HuH-7.5 (cell line): Measurements from ENCODE around the gene RIPOR3.

Source experiments
- DNase-seq: peaks from one replicate; pipeline ENCODE4 v3.0.0; 2011; ENCODE audit warnings: low spot score

Gene RIPOR3

DNA sequence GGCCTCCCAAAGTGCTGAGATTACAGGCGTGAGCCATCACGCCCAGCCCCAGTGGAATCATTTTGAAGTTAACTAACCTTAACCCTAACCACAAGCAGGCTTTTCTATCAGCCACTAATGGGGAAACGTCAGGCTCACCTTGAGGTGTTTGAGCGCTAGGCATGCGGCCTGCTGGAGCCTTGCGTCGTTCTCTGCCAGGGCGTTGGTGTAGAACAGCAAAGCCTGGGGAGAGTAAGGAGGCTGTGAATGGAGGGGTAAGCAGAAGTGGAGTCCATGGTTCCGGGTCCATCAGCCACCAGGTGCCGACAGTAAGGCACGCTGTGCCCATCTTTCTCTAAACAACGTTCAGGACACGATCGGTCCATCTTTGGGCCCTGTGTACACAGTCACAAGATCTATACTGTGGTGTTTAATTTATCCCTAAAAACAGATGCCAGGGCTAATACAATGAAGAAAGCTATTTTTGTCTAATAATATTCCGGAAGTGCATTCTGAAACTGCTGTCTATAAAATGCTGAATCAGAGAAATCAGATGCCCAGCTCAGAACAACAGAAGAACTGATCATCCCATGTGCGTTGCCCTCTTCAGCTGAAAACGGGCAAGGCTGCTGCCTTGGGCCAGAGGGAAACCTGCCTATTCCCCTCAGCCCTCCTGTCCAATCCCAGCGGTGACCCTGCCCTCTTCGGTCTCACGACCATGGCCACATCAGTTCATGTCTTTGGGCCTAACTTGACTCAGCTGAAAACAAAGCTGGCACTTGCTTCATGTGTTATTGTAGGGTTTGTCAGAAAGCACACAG is 101.6 kb downstream of the RIPOR3 start:
- no peak for DNase-seq

DNA sequence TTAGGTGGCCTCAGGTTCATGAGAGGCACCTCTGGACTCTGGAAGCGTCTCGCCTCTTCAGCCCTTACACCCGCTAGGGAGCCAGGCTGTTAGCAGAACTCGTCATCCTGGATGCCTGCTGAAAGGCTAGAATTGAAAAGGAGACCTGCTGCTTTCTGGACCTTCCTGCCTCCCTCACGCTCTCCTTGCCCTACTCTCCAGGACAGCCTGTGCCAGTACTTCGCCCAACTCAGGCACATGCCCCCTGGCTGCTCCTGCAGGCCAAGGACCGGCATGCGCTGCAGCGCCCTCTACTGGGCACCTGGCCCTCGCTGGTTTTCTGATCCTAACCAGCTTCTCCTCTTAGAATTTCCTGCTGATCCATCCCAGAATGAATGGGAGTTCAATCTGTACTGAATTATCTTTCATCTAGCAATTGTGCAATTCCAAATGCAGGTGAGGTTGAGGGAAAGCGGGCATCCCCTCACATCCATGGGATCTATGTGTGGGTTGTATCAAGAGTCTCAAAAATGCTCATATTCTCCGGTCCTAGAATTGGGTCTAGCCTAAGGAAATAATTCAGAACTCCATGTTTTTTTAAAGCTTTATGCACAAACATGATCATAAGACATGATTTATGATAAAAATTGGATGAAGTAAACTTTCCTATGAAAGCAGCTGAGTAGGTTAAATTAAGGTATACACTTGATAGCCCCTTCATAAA is 103.2 kb downstream of the RIPOR3 start:
- peak; percentile 98 for DNase-seq

GRCh38 chr20:50587291-50587961 is 103.9 kb downstream of the RIPOR3 start:
- DNase-seq = no peak

GRCh38 chr20:50586531-50587232 is 104.7 kb downstream of the RIPOR3 start:
- DNase-seq = no peak

DNA sequence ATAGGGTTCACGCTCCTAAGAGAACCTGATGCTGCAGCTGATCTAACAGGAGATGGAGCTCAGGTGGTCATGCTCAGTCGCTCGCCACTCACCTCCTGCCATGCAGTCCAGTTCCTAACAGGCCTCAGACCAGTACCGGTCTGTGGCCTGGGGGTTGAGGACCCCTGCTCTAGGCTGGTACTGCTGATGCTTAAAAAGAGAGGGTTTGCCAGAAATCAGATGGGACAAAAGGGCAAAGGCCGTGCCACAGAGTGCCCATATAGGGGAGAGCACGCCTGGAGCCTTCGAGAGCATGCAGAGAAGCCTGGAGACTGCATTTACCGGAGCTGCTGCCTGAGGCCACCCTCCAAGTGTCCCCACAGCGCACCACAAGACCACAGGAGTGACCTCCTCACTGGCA is 105.7 kb downstream of the RIPOR3 start:
- no peak for DNase-seq

DNA sequence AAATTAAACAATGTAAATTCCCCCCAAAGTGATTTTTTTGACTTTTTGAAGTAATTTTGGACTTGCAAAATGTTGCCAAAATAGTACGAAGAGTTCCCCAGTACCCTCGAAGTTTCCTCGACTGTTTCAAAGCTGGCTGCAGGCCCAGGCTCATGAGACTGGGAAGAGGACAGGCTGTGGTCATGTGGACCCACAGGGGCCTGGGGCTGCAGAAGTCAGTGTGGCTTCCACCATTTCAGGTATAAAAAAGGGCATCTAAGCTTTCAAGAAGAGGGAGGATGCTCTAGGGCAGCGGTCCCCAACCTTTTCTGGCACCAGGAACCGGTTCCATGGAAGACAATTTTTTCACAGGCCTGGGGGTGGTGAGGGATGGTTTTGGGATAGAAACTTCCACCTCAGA is 106.1 kb downstream of the RIPOR3 start:
- DNase-seq = no peak

GRCh38 chr20:50584687-50585086 is 106.7 kb downstream of the RIPOR3 start:
- no peak for DNase-seq

DNA sequence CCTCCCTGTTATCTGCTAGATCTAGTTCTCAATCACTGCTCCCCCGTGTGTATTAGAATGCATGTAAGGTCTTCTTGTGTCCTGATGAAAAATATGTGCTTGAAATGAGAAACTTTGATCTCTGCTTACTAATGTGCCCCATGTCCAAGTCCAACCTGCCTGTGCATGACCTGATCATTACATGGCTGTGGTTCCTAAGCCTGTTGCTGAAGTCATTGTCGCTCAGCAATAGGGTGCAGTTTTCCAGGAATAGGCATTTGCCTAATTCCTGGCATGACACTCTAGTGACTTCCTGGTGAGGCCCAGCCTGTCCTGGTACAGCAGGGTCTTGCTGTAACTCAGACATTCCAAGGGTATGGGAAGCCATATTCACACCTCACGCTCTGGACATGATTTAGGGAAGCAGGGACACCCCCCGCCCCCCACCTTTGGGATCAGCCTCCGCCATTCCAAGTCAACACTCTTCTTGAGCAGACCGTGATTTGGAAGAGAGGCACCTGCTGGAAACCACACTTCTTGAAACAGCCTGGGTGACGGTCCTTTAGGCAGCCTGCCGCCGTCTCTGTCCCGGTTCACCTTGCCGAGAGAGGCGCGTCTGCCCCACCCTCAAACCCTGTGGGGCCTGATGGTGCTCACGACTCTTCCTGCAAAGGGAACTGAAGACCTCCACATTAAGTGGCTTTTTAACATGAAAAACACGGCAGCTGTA is 107.7 kb downstream of the RIPOR3 start:
- no peak for DNase-seq

DNA sequence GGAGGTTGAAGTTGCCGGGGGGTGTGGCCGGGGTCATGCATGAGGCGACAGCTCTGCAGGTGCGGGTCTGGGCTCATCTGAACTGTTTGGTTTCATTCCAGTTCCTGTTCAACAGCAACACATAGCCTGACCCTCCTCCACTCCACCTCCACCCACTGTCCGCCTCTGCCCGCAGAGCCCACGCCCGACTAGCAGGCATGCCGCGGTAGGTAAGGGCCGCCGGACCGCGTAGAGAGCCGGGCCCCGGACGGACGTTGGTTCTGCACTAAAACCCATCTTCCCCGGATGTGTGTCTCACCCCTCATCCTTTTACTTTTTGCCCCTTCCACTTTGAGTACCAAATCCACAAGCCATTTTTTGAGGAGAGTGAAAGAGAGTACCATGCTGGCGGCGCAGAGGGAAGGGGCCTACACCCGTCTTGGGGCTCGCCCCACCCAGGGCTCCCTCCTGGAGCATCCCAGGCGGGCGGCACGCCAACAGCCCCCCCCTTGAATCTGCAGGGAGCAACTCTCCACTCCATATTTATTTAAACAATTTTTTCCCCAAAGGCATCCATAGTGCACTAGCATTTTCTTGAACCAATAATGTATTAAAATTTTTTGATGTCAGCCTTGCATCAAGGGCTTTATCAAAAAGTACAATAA is 108.6 kb downstream of the RIPOR3 start:
- no peak for DNase-seq

GRCh38 chr20:50582092-50582491 is 109.2 kb downstream of the RIPOR3 start:
- no peak for DNase-seq

- DNase-seq = no peak
Observed at GRCh38 chr20:50580842-50581544, 110.3 kb downstream of the RIPOR3 start.

DNA sequence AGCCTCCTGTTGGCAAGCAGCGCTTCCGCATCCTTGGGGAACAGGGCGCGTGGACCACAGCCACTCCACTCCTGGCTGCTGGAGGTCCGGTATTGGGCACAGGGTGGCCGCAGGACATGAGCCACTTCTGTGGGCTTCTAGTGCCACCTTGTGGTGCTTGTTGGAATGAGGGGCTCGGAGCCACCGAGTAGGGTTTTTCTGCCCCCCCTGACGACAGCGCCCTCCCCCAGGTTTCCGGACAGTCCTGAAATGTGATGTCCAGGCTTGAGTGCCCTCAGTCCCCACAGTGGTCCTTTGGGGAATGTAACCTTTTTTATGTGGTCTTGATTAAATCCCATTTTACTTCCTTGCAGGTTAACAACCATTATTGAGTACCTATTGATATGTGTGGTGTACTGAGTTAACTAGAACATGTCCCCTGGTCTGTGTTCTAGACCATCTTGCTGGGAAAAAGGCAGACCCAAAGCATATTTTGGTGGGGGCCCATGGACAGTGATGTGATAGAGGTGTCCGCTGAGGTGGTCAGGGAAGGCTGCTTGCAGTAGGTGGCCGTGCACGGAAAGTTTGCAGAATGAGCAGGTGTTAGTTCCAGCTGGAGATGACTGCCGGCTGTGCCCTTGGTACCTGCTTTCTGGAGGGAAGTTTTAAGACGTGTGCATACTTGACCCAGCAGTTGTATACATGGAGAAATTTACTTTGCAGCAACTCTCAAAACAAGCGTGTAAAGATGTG is 111.2 kb downstream of the RIPOR3 start:
- peak; percentile 95 for DNase-seq

DNA sequence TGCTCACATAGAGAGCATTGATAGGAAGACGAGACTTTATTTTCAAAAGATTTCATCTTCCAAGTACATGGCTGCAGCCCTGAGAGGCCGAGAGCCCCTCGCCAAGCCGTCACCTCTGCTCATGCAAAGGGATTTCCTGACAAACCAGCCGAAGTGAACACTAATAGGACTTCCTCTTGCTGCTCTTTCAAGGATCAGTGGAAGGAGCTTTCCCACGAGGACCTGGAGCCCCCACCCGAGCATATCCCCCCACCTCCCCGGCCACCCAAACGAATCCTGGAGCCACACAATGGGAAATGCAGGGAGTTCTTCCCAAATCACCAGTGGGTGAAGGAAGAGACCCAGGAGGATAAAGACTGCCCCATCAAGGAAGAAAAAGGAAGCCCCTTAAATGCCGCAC is 111.8 kb downstream of the RIPOR3 start:
- no peak for DNase-seq

DNA sequence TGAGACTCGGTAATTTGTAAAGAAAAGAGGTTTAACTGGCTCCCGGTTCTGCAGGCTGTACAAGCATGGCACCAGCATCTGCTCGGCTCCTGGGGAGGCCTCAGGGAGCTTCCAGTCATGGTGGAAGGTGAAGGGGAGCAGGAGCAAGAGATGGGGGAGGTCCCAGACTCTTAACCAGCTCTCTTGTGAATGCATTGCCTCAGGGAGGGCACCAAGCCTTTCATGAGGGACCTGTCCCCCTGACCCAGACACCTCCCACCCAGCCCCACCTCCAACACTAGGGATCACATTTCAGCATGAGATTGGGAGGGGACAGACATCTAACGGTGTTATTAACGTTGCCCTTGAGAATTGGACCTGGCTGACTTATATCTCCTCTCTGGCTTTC is 112.6 kb downstream of the RIPOR3 start:
- no peak for DNase-seq

DNA sequence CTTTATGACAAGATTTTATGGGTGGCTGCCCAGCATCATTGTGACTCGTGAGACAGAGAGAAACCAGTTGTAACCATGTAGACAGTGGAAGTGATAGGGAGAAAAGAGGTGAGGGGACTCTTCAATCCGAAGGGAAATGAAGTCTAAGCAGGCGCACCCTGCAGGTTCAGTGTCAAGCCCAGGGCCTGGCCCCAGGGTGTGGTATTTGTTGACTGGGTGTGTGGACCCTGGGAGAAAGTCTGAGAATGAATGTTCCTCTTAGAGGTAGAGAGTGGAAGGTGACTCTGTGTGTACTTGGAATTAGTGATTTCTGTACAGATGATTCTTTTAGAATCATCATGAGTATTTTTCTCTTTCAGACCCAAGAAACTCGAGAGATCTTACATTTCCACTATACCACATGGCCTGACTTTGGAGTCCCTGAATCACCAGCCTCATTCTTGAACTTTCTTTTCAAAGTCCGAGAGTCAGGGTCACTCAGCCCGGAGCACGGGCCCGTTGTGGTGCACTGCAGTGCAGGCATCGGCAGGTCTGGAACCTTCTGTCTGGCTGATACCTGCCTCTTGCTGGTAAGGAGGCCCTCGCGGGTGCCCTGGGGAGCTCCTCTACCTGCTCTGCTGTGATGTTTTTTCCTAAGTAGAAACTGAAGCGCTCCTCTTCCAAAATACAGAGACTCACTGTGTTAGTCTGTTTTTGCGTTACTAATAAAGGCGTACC is 113.1 kb downstream of the RIPOR3 start:
- DNase-seq = no peak

DNA sequence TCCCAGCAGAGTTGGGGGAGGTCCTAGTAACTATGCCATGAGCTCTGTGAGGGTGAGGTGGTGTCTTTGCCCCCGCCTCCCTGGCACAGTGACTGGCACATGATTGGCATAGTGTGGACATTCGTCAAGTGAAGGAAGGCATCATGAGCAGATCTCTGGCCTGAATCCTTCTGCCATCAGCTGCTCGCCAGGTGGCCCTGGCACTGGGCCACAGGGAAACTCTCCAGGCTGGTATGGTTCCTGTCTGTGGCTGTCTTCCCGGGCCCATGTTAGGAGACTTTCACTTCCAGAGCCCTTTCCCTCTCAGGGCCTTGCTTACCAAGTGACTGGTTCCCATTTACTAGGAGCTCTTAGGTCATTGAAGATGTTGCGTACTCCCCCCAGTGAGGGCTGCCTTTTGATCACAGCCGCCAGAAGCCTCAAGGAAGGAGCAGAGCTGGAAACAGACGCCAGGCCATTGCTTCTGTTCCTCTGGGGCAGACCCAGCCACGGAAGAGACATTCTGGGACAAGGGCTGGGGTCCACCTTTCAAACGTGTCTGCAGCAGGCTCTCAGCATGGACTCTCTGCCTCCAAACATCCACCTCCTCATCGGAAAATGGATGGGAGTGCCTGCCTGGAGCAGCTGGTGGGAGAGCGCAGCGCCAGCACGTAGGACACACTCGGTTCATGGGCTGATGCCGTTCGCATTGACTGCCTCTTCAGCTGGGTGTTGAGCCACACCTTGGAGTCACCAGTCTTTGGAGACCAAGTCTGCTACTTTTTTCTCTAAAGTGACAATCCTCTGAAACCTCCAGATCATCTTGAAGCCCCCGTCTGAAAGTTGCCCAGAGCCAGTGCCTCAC is 113.9 kb downstream of the RIPOR3 start:
- no peak for DNase-seq

GRCh38 chr20:50575865-50576720 is 115.2 kb downstream of the RIPOR3 start:
- peak; percentile 85 for DNase-seq
